GM12872 (cell line): ENCODE measurements around the gene FSIP1.

Experiments used
- TF ChIP-seq, protein P1 (sequence below): IDR thresholded peaks from 3 replicates; pipeline ENCODE4 v1.5.1; 2011; ENCODE audit warnings: low read depth, mild to moderate bottlenecking, low read length, moderate library complexity; ENCODE audit not compliant: insufficient read depth

The FSIP1 gene

DNA sequence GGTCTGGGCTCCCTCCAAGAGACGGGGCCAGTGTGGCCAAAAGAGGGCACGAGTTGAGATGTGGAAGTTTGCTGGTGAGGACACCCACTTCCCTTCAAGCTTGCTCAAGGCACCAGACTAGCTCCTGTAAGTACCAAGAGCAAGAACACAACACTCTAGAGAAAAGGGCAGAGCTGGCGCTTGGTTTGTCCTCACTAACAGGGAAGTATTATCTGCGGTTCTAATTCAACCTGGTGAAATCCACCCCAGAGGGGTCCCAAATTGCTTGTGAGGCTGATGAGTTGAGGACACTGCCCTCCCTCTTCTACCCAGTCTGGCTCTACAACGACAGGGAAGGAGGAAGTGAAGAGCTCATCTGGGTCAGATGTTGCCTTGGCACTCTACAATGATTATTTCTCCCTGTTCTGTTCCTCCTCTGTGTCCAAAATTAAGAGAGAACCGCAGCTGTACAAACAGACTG, 16.9 kb upstream of the FSIP1 start:
- TF ChIP-seq, protein P1, sequence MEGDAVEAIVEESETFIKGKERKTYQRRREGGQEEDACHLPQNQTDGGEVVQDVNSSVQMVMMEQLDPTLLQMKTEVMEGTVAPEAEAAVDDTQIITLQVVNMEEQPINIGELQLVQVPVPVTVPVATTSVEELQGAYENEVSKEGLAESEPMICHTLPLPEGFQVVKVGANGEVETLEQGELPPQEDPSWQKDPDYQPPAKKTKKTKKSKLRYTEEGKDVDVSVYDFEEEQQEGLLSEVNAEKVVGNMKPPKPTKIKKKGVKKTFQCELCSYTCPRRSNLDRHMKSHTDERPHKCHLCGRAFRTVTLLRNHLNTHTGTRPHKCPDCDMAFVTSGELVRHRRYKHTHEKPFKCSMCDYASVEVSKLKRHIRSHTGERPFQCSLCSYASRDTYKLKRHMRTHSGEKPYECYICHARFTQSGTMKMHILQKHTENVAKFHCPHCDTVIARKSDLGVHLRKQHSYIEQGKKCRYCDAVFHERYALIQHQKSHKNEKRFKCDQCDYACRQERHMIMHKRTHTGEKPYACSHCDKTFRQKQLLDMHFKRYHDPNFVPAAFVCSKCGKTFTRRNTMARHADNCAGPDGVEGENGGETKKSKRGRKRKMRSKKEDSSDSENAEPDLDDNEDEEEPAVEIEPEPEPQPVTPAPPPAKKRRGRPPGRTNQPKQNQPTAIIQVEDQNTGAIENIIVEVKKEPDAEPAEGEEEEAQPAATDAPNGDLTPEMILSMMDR, result no peak

DNA sequence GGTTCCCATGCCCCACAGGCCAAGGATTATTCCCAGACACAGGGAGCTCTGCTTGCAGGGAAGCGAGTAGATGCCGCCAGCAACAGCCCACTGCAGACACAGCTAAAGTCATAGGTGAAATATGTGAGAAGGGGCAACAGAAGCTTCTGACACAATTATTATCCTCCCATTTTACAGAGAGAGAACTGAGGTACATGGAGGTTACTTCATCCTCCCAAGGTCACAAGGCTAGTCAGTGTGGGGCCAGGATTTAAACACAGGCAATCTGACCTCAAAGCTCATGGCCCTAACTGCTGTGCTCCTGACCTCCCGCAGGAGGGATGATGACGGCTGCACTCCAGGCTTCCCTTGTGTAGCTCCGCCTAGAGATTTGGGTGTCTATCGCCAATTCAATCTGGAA, 15.7 kb upstream of the FSIP1 start:
- TF ChIP-seq, protein P1, result no peak

DNA sequence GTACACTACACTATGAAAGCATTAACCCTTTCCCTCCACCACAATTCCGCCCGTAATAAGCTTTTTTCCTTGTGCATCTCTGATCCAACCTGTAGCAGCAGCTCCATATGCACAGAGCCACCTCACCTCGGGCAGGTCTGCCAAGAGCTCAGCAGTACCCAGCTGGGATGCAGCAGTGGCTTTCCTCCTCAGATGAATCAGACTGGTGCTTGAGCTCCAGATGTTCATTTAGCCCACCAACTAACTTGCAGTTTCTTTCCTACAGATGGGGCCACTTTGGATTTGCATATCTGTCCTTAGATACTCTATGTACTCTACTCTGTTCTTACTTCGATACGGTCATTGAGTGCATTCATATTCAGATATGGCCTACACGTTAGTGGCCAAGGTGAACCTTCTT, 14.8 kb upstream of the FSIP1 start:
- TF ChIP-seq, protein P1, result no peak

DNA sequence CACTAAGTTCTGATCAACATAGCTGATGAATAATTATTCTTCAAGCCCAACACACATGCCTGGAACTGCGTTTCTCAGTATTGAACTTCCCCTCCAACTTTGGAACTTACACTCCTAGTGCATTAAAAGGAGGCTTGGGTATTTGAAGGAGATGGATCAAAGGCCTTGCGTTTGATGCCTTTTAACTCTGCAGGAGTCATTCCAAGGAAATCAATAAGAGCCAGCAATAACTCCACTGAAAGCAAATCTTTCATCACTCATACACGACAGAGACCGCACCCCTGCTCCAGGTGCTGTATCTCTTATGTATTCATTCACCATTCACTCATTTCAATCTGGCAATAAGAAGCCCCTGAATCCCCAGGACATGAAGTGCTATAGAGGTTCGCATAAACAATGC, 14.0 kb upstream of the FSIP1 start:
- TF ChIP-seq, protein P1, result no peak

DNA sequence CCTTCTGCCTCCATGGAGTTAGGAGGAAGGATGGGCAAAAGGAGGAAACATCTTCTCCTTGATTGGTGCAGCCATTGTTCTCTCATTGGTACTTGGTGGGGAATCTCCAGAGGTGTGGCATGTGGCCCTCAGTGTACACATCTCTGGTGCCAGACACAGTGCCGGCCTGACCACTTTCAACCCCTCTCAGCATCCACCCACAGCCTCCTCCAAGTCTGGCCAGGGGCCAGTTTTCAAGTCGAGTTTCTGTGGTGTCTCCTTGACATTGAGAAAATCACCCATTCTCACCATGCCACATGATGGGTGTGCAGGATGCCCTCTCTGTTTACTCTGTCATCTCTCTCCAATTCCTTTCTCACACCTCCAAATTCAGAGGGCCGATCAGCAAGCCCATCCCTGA, 12.8 kb upstream of the FSIP1 start:
- TF ChIP-seq, protein P1, result no peak

DNA sequence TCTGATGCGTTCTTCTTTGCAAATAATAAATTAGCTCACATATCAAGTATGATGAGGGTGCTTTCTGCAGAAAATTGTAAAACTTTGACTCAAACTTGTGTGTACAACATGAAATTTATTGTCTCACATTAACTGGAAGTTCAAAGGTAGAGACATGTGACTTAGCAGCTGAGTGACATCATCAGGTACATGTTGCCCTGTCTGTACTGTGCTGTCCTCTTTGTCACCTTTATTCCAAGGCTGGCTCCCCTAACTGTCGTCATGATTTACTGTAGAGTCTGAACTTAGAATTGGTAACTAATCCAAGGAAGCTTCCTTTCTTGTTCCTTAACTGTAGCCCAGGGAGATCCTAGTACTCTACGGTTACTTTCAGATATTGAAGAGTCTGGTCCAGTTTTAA, 12.3 kb upstream of the FSIP1 start:
- TF ChIP-seq, protein P1, result no peak

DNA sequence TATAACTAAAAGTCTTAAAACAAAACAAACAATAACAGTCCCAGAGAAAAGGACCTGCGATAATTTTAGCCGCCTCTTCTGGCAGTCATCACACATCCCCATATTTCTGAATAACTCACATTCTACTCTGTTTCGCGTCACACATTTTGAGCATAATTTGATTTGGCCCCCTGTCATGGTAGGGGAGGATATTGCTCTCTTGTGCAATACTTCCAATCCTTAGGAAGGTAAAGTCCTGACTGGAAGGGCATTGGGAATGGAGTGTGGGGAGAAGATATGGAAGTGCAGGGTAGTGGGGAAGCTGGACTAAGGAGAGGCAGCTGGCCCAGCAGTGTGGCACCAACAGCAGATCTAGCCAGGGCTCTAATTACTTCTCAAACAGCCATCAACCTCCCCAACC, 11.3 kb upstream of the FSIP1 start:
- TF ChIP-seq, protein P1, result no peak
